Stomach (tissue), 9 donors: ENCODE results near the gene PNPLA5. TPM values are rescaled to one million over a fixed set of nuclear protein-coding genes. Genes with fewer than 3 reads are reported as not detected.

Experiments
- DNase-seq, 2 donors: peaks; one replicate each; pipeline versions ENCODE4 v3.0.0 to v3.0.0-alpha.2; 2013 to 2019
- H3K27ac ChIP-seq, 5 donors: fragments of 200-600 bp in 4 of 5; sonication (generic) in 4 of 5; one replicate each; pipeline ENCODE4 v1.5.1; 2013 to 2019; ENCODE audit warnings: mild to moderate bottlenecking in 1 of 5, moderate library complexity in 1 of 5
- H3K27me3 ChIP-seq, 3 donors: fragments of 200-600 bp; sonication (generic); one replicate each; pipeline ENCODE4 v1.5.1; 2017 to 2019; ENCODE audit warnings: mixed run types in 1 of 3
- H3K36me3 ChIP-seq, 4 donors: fragments of 200-600 bp; sonication (generic); 1 replicate in 3 of 4; 2 replicates in 1 of 4; pipeline ENCODE4 v1.5.1; 2016 to 2019
- H3K4me1 ChIP-seq, 4 donors: fragments of 200-600 bp; sonication (generic); one replicate each; pipeline ENCODE4 v1.5.1; 2016 to 2019
- H3K4me3 ChIP-seq, 4 donors: fragments of 200-600 bp; sonication (generic) in 3 of 4; one replicate each; pipeline ENCODE4 v1.5.1; 2016 to 2019; ENCODE audit warnings: mild to moderate bottlenecking in 1 of 4
- H3K9me3 ChIP-seq, 4 donors: fragments of 200-600 bp; sonication (generic); one replicate each; pipeline ENCODE4 v1.5.1; 2016 to 2019
- CTCF ChIP-seq, 7 experiments: fragments of 450-650 bp in 4 of 7; fragments of 200-600 bp in 3 of 7; sonication (generic) in 3 of 7; IDR thresholded peaks; one replicate each; pipeline ENCODE4 v1.5.1; 2016 to 2019; ENCODE audit warnings: antibody characterized with exemption in 7 of 7, control low read depth in 2 of 7, mild to moderate bottlenecking in 1 of 7
- EP300 ChIP-seq: sonication (generic); formaldehyde crosslinking; IDR thresholded peaks from one replicate; pipeline ENCODE4 v1.6.1; 2017; ENCODE audit warnings: antibody characterized with exemption
- POLR2A ChIP-seq, 4 donors: fragments of 450-650 bp; IDR thresholded peaks; one replicate each; pipeline ENCODE4 v1.6.1; 2016; ENCODE audit warnings: antibody characterized with exemption in 4 of 4, control low read depth in 2 of 4, mild to moderate bottlenecking in 1 of 4, moderate library complexity in 1 of 4
- POLR2AphosphoS5 ChIP-seq, 3 donors: sonication (generic); formaldehyde crosslinking; IDR thresholded peaks; one replicate each; pipeline ENCODE4 v1.6.1; 2016; ENCODE audit warnings: antibody characterized with exemption in 3 of 3
- WGBS, 5 donors: extraction: QIAGEN DNeasy Blood & Tissue Kit in 3 of 5; methylation state at CpG; one replicate each; pipeline versions ENCODE4 v1.1.5 to v1.1.7; 2013 to 2018; 5-methylcytosine and 5-hydroxymethylcytosine counted together
- intact Hi-C: fragments of 100-400 bp; cut with DNase I; formaldehyde crosslinking; loops from one replicate; pipeline ENCODE4 v1.15.1; 2023; ENCODE audit warnings: low total_unique reads
- polyA plus RNA-seq, 3 donors: library from polyadenylated mRNA; stranded (reverse); fragments of 200-250 nt; gene quantifications; one replicate each; pipeline ENCODE4 v1.2.3, GENCODE V29; 2013
- total RNA-seq, 5 donors: library from RNA; depleted of rRNA; stranded (reverse); fragments of >200 nt; gene quantifications; one replicate each; pipeline versions ENCODE4 v1.1.0 to v1.2.3, GENCODE V29; 2014 to 2016
- donor health status: healthy with polysubstance abuse.
- donor health status: Bipolar disorder and iron deficiency.
- donor health status: healthy.

The PNPLA5 gene
- total and polyA plus RNA-seq, 8 donors, result not detected

- TF ChIP-seq POLR2AphosphoS5 (IDR thresholded peaks at IDR 0.05) (no peak), CTCF (IDR thresholded peaks at IDR 0.05) (peak in 3 of 7 experiments; percentile 28 to 34 (median 31))
- intact Hi-C loops, result no loop called here
- Histone ChIP-seq H3K9me3 (no peaks in the 10 kb centered on the region), H3K4me1 (no peaks in the 10 kb centered on the region), H3K36me3 (no peaks in the 10 kb centered on the region), H3K27me3 (peaks cover 0 to 88% (median 15%) of the 10 kb centered on the region in 3 donors), H3K4me3 (no peak overlapping the region), H3K27ac (no peak overlapping the region)
- 36 to 45% (median 40%) methylated on average over 10 to 14 of the region's 14 CpGs for WGBS, 5 donors
- peak; percentile 37 to 81 for DNase-seq
Observed at GRCh38 chr22:43883012-43883661, 8.7 kb downstream of the PNPLA5 start.

DNA sequence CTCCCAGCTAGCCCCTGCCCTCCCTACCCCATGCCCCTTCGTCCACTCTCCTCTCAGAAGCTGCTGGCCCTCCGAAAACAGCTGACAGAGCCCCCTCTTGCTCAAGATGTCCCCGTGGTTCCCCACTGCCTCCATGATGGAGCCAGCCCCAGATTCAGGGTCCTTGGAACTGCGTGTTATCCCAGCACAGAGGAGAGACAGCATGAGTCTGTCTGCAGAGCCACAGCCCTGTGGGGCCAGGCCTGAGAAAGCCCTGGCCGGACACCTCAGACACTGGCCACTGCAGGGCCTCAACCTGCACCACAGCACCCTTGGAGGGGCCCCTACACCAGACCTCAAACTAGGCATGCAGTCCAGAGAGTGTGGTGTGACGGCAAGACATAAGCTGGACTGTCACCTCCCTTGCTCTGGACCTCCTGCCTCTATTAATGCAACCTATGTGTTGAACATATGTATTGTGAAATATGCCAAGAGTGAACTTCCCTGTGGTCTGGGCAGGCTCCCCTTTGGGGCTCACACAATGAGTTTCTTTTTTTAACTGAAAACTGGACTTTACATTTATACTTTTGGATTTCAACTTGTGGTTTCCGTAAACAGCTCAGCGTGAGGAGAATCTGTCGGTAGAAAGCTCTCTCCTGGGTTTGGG, 9.6 kb downstream of the PNPLA5 start:
- 80 to 88% (median 84%) methylated on average over 9 of the region's 9 CpGs for WGBS, 5 donors
- Histone ChIP-seq H3K36me3 (no peaks in the 10 kb centered on the region), H3K27ac (no peak overlapping the region), H3K9me3 (no peaks in the 10 kb centered on the region), H3K27me3 (peaks cover 0 to 88% (median 11%) of the 10 kb centered on the region in 3 donors), H3K4me1 (no peaks in the 10 kb centered on the region), H3K4me3 (no peak overlapping the region)
- no peak for TF ChIP-seq CTCF (IDR thresholded peaks at IDR 0.05)
- TF ChIP-seq POLR2A (IDR thresholded peaks at IDR 0.05), result no peak
- TF ChIP-seq EP300, result no peak
- no peak for TF ChIP-seq POLR2AphosphoS5 (IDR thresholded peaks at IDR 0.05)
- no peak for DNase-seq
- intact Hi-C loops, result no loop called here

DNA sequence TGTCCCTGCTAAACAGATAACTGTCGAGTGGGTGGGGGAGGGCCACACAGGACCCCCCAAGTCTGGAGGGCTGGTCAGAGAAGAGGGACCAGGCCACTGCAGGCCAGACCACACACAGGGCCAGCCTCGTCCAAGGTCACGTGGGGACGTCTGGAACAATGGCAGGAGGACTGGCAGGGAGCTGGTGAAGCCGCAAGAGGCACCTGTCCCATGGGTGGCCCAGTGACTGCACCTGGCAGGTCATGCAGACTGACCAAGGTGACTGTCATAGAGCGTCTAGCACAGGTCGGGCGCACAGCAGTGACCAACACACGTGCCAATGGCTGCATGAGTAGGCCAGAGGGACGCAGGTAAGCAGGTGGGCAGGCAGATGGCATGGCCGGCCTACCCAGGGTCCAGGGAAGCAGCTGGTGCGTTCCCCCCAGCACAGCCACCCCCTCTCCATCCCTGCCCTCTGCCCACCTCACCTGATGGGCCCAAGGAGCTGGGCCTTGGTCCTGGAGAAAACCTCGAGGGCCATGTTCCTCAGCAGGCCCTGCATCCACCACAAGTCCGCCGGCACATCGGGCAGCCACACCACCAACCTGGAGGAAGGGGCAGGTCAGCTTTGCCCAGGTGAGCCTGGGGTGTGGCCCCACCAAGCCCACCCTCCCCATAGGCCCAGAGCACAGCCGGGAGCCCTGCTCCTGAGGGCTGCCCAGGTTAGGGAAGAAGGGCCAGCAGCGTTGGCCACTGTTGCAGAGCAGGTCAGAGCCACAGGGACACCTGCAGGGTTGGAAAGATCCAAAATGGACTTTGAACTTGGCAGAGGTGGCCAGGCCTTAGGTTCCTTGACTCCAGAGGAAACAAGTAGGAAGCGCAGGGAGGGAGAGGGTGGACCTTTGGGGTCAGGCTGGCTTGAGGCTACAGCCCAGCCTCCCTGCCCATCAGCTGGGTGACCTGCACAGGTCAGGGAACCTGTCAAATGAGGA, 10.4 kb downstream of the PNPLA5 start:
- Histone ChIP-seq H3K27ac (no peak overlapping the region), H3K9me3 (no peaks in the 10 kb centered on the region), H3K27me3 (peaks cover 0 to 88% (median 7%) of the 10 kb centered on the region in 3 donors), H3K4me3 (no peak overlapping the region), H3K36me3 (no peaks in the 10 kb centered on the region), H3K4me1 (no peaks in the 10 kb centered on the region)
- intact Hi-C loops, result no loop called here
- TF ChIP-seq POLR2A (IDR thresholded peaks at IDR 0.05) (no peak), CTCF (IDR thresholded peaks at IDR 0.05) (no peak)
- no peak for DNase-seq
- WGBS, 5 donors, result 75 to 82% (median 79%) methylated on average over 11 to 19 of the region's 19 CpGs

GRCh38 chr22:43880541-43880991, 11.2 kb downstream of the PNPLA5 start:
- DNase-seq, result no peak
- Histone ChIP-seq H3K27ac (no peak overlapping the region), H3K4me3 (no peak overlapping the region), H3K9me3 (no peaks in the 10 kb centered on the region), H3K36me3 (no peaks in the 10 kb centered on the region), H3K4me1 (no peaks in the 10 kb centered on the region), H3K27me3 (peaks cover 0 to 89% (median 0%) of the 10 kb centered on the region in 3 donors)
- WGBS, 5 donors, result 80 to 85% (median 83%) methylated on average over 15 of the region's 15 CpGs
- intact Hi-C loops, result no loop called here
- TF ChIP-seq CTCF (IDR thresholded peaks at IDR 0.05) (no peak), POLR2AphosphoS5 (IDR thresholded peaks at IDR 0.05) (no peak), POLR2A (IDR thresholded peaks at IDR 0.05) (no peak), EP300 (no peak)
